ENCODE results near the gene PRAMEF5. TPM values are rescaled to one million over a fixed set of nuclear protein-coding genes. Genes with fewer than 3 reads are reported as not detected.
"Not testable (repeated sequence)": the region's sequence is repeated elsewhere in the genome, so short reads cannot be mapped to it uniquely, and the experiment has no call there.

PRAMEF5 gene
- not detected for total RNA-seq
- not detected for polyA plus RNA-seq
- long read RNA-seq, donor 1 = 0 reads
- long read RNA-seq, donor 2 = 0 reads
- long read RNA-seq, donor 3 = 0 reads
- long read RNA-seq, donor 4 = 0 reads
- long read RNA-seq, donor 5 = 0 reads
- long read RNA-seq, donor 6 = 0 reads
- long read RNA-seq, donor 7 = 0 reads
- long read RNA-seq, donor 8 = 0 reads
- long read RNA-seq, donor 9 = 0 reads
- long read RNA-seq, donor 10 = 0 reads

- intact Hi-C loops (cut with DNase I; ENCODE audit: low total_unique reads); H3K4me3 ChIP-seq; H3K4me1 ChIP-seq; DNase-seq; H3K27ac ChIP-seq; H3K9me3 ChIP-seq; H3K27me3 ChIP-seq; H3K36me3 ChIP-seq: not testable (repeated sequence)
- 84 to 100% (median 98%) methylated on average over 2 of the region's 5 CpGs; no CpG with 5 or more reads in 1 of the 5 donors for WGBS, 5 donors
Observed at GRCh38 chr1:13253898-13254297, at the start of gene PRAMEF5. Gene PRAMEF5 (plus strand): TSS chr1:13254198. CDS start chr1:13259269, 5,071 bp downstream.

- DNase-seq; H3K4me3 ChIP-seq; H3K27ac ChIP-seq; intact Hi-C loops (cut with DNase I; ENCODE audit: low total_unique reads); H3K9me3 ChIP-seq; H3K27me3 ChIP-seq; H3K36me3 ChIP-seq; H3K4me1 ChIP-seq: not testable (repeated sequence)
- no CpG with 5 or more reads among the region's 9 CpGs for WGBS, 5 donors
Observed at GRCh38 chr1:13208712-13209111, 45.3 kb upstream of the PRAMEF5 start.

GRCh38 chr1:13216619-13217018, 37.4 kb upstream of the PRAMEF5 start:
- intact Hi-C loops (cut with DNase I; ENCODE audit: low total_unique reads); H3K27me3 ChIP-seq; H3K4me1 ChIP-seq; H3K27ac ChIP-seq; H3K9me3 ChIP-seq; H3K36me3 ChIP-seq; H3K4me3 ChIP-seq; DNase-seq: not testable (repeated sequence)
- WGBS, 5 donors = no CpG with 5 or more reads among the region's 7 CpGs

- H3K27me3 ChIP-seq; H3K4me1 ChIP-seq; intact Hi-C loops (cut with DNase I; ENCODE audit: low total_unique reads); H3K4me3 ChIP-seq; H3K36me3 ChIP-seq; DNase-seq; H3K9me3 ChIP-seq; H3K27ac ChIP-seq: not testable (repeated sequence)
- WGBS, 5 donors = no CpG with 5 or more reads among the region's 3 CpGs
Observed at GRCh38 chr1:13219203-13219602, 34.8 kb upstream of the PRAMEF5 start.

- H3K36me3 ChIP-seq; DNase-seq; H3K27me3 ChIP-seq; intact Hi-C loops (cut with DNase I; ENCODE audit: low total_unique reads); H3K27ac ChIP-seq; H3K4me3 ChIP-seq; H3K4me1 ChIP-seq; H3K9me3 ChIP-seq: not testable (repeated sequence)
- WGBS, 5 donors = no CpG with 5 or more reads among the region's 4 CpGs
Observed at GRCh38 chr1:13222788-13223187, 31.2 kb upstream of the PRAMEF5 start.

- WGBS, 5 donors = 75 to 86% (median 82%) methylated on average over 5 of the region's 5 CpGs
- H3K4me1 ChIP-seq = no peaks in the 10 kb centered on the region
- H3K36me3 ChIP-seq = no peaks in the 10 kb centered on the region
- H3K4me3 ChIP-seq = no peak overlapping the region
- intact Hi-C loops (cut with DNase I; ENCODE audit: low total_unique reads) = no loop called here
- H3K9me3 ChIP-seq = no peaks in the 10 kb centered on the region
- peaks cover 0 to 6% (median 0%) of the 10 kb centered on the region in 3 donors for H3K27me3 ChIP-seq
- TF ChIP-seq EP300 (IDR thresholded peaks at IDR 0.05) (no peak), POLR2AphosphoS5 (IDR thresholded peaks at IDR 0.05) (no peak), CTCF (IDR thresholded peaks at IDR 0.05) (no peak), POLR2A (IDR thresholded peaks at IDR 0.05) (no peak)
- H3K27ac ChIP-seq = no peak overlapping the region
- peak in 1 of 2 donors; percentile 23 for DNase-seq
Observed at GRCh38 chr1:13224480-13225060, 29.4 kb upstream of the PRAMEF5 start.

- DNase-seq; H3K27ac ChIP-seq; H3K36me3 ChIP-seq; intact Hi-C loops (cut with DNase I; ENCODE audit: low total_unique reads); H3K4me1 ChIP-seq; H3K9me3 ChIP-seq; H3K4me3 ChIP-seq; H3K27me3 ChIP-seq: not testable (repeated sequence)
- 68 to 84% (median 72%) methylated on average over 5 to 9 of the region's 9 CpGs for WGBS, 5 donors
Observed at GRCh38 chr1:13225675-13226204, 28.3 kb upstream of the PRAMEF5 start, which contains the start of gene PRAMEF18. Gene PRAMEF18 (minus strand): TSS chr1:13226154. CDS start chr1:13226106, 48 bp downstream.

- WGBS, 5 donors = 81 to 85% (median 84%) methylated on average over 8 of the region's 8 CpGs
- DNase-seq = peak in 1 of 2 donors; percentile 24
- H3K4me1 ChIP-seq; H3K27ac ChIP-seq; H3K4me3 ChIP-seq; H3K36me3 ChIP-seq; H3K27me3 ChIP-seq; H3K9me3 ChIP-seq; intact Hi-C loops (cut with DNase I; ENCODE audit: low total_unique reads): not testable (repeated sequence)
Observed at GRCh38 chr1:13227271-13228055, 26.5 kb upstream of the PRAMEF5 start.
